GM12865 (cell line): Measurements from ENCODE around the gene DOCK7.

Experiments
- DNase-seq: peaks from one replicate; pipeline ENCODE4 v3.0.0; 2010; ENCODE audit warnings: low read depth
- H3K4me3 ChIP-seq: 2 replicates; pipeline ENCODE4 v1.5.1; 2011; ENCODE audit warnings: mild to moderate bottlenecking, low read depth, low read length, control low read depth
- TF ChIP-seq, protein P1 (sequence below): IDR thresholded peaks from 2 replicates; pipeline ENCODE4 v1.5.1; 2011; ENCODE audit warnings: low read length, control low read depth, low read depth, inconsistent platforms; ENCODE audit not compliant: insufficient read depth; ENCODE audit errors: missing control alignments

The DOCK7 gene

DNA sequence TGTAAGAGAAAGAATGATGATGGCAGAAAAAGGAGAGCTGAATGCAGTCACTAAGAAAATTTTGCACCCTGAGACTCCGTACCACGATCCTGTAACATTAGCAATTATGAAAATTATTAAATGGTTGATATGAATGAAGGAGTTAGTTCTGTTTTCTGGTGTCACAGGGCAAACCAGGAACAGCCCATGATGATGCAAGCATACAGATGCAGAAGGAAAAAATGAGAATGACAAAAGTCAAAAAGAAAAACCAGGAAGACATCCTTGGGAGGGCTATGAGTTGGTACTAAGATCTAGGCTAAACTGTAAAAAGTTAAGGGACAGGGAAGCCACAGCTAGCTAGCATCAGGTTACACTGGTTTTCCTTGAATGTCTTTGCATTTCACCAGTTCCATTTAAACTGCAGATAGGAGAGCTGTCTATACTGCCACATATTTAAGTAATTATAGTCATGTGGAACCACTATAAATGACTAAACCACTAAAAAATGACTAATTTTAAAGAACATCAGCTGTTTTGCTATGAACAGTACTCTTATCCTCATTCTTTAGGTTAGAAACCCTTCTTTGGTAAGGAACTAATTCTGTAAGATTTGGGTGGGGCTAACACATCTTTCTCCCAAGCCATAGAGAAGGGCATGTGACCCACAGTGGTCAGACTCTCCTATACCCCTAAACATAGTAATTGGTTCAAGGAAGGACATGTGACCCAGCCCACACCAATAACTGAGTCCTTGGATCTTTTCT lies 11.4 kb downstream of the DOCK7 start:
- no peak overlapping the region for H3K4me3 ChIP-seq
- TF ChIP-seq, protein P1, sequence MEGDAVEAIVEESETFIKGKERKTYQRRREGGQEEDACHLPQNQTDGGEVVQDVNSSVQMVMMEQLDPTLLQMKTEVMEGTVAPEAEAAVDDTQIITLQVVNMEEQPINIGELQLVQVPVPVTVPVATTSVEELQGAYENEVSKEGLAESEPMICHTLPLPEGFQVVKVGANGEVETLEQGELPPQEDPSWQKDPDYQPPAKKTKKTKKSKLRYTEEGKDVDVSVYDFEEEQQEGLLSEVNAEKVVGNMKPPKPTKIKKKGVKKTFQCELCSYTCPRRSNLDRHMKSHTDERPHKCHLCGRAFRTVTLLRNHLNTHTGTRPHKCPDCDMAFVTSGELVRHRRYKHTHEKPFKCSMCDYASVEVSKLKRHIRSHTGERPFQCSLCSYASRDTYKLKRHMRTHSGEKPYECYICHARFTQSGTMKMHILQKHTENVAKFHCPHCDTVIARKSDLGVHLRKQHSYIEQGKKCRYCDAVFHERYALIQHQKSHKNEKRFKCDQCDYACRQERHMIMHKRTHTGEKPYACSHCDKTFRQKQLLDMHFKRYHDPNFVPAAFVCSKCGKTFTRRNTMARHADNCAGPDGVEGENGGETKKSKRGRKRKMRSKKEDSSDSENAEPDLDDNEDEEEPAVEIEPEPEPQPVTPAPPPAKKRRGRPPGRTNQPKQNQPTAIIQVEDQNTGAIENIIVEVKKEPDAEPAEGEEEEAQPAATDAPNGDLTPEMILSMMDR, result no peak
- no peak for DNase-seq

DNA sequence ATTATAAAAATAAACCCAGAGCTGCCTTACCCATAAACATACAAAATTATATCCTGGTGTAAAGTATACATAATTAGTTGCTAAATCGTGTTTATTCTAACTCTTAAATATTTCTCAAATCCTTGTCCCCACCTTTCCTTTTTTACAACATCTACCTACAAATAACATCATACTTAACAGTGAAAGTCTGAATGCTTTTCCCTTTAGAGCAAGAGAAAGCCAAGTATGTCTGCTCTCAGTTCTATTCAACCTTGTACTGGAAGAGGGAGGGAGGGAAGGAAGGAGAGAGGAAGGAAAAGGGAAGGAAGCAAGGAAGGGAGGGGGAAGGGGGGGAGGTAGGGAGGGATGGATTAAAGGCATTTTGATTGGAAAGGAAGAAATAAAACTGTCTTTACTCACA lies 14.6 kb downstream of the DOCK7 start:
- no peak overlapping the region for H3K4me3 ChIP-seq
- TF ChIP-seq, protein P1, result no peak
- no peak for DNase-seq

DNA sequence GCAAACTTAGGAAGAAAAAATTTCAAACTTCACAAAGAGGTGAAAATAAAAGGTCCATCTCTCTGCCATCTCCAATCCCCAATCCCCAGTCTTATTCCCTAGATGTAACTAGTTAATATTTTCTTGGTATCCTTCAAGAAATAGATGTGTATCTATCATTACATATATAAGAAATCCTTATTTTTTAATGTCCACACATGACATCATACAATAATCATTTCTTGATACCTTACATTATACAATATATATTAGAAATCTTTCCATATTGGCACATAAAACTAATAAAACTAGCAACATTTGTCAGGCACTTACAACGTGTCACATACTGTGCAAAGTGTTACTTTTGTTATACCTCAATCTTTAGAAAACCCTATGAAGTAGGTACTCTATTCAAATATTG lies 16.2 kb downstream of the DOCK7 start:
- TF ChIP-seq, protein P1, result no peak
- DNase-seq, result no peak
- no peak overlapping the region for H3K4me3 ChIP-seq

DNA sequence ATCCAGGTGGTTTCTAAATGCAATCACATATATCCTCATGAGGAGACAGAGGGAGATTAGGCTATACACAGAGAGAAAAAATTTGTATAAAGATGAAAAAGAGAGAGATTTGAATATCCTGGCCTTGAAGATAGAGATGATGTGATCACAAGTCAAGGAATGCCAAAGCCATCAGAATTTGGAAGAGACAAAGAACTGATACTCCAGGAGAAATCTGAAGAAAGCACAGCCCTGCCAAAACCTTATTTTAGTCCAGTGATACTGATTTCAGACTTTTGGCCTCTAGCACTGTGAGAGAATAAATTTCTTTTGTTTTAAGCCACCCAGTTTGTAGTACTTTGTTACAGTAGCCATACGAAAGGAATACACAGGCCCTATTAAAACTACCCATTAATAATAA lies 33.4 kb downstream of the DOCK7 start:
- DNase-seq, result no peak
- H3K4me3 ChIP-seq, result no peak overlapping the region
- TF ChIP-seq, protein P1, result no peak

DNA sequence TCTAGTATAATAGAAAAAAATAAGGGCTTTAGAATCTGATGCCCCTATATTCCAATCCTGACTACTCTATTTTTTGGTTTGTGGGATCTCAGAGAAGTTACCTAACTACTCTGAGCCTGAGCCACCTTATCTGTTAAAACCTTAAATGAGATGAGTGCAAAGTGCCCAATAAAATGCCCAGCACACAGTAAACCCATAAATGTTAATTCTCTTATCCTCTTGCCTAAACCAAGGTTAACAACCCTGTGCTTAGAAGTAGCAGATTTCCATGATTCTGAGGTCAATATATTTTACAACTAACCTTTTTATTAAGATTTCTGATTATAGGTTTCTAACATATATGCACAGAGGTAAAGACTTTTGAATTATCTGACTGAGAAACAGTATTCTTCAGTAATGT lies 35.8 kb downstream of the DOCK7 start:
- TF ChIP-seq, protein P1, result no peak
- no peak for DNase-seq
- H3K4me3 ChIP-seq, result no peak overlapping the region

DNA sequence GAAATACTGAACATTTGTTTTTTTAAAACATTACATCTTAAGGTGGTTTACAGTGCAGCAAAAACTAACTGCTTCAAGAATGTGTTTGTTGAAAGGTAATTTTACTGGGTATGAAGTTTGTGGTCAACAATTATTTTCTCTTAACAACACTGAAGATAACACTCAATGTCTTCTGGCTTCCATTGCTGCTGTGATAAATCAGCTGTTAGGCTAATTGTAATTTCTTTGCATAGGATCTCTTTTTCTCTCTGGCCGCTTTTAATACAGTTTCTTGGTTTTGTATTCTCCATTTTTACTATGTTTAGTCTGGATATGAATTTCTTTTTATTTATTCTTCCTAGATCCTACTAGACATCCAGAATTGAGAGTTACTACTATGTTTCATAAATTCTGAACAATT lies 44.9 kb downstream of the DOCK7 start:
- DNase-seq, result no peak
- TF ChIP-seq, protein P1, result no peak
- H3K4me3 ChIP-seq, result no peak overlapping the region
